ENCODE measurements around the gene FAM120B.
A peak's percentile ranks its signal among the peaks of the same experiment; 100 is the strongest.

The FAM120B gene, protein sequence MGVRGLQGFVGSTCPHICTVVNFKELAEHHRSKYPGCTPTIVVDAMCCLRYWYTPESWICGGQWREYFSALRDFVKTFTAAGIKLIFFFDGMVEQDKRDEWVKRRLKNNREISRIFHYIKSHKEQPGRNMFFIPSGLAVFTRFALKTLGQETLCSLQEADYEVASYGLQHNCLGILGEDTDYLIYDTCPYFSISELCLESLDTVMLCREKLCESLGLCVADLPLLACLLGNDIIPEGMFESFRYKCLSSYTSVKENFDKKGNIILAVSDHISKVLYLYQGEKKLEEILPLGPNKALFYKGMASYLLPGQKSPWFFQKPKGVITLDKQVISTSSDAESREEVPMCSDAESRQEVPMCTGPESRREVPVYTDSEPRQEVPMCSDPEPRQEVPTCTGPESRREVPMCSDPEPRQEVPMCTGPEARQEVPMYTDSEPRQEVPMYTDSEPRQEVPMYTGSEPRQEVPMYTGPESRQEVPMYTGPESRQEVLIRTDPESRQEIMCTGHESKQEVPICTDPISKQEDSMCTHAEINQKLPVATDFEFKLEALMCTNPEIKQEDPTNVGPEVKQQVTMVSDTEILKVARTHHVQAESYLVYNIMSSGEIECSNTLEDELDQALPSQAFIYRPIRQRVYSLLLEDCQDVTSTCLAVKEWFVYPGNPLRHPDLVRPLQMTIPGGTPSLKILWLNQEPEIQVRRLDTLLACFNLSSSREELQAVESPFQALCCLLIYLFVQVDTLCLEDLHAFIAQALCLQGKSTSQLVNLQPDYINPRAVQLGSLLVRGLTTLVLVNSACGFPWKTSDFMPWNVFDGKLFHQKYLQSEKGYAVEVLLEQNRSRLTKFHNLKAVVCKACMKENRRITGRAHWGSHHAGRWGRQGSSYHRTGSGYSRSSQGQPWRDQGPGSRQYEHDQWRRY

DNA sequence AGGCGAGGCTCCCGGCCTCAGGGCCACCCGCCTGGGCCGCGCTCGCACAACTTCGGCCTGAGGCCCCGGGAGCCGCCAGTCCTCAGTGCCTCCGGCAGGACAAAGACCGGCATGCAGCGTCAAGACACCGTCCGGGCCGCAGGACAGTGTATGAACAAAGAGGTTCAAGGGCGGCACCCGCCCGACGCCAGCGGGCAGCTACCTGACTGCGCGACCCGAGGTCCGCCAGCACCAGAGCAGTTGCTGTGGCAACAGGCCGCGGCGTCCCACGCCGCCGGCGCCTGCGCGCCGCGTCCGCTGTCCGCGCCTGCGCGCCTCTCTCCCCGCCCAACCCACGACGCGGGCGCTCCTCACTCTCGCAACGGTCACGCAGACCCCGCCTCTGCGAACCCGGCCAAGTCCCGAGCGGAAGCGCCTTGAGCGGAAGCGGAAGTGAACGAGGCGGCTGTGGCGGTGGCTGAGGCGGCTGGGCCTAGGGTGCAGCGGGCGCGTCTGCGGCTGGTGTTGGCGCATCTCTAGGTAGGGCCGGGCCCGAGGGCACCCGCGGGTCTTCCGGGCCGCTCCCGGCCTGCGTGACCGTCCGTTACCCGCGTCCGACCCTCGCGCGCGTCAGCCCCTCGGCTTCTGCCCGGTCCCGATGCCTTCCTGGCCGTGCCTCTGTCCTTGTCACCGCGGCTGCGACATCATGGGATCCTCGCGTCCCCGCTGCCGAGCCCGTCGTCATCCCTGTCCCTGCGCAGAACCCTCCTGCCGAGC, at the start of gene FAM120B:
Gene FAM120B, plus strand, starts transcription at position 435 of the 756 bp plus-strand sequence. CDS start 10,633 bp downstream, outside the sequence.
- no CpG with 5 or more reads among the region's 97 CpGs for WGBS (ENCODE audit: insufficient coverage, insufficient read length)
- Histone ChIP-seq H3K4me1 (ENCODE audit: control insufficient read depth, insufficient read depth, low read length) (no peaks in the 10 kb centered on the region; the same call in 1 of the 2 replicates), H3K36me3 (ENCODE audit: control insufficient read depth, insufficient read depth, low read length) (no peaks in the 10 kb centered on the region)

DNA sequence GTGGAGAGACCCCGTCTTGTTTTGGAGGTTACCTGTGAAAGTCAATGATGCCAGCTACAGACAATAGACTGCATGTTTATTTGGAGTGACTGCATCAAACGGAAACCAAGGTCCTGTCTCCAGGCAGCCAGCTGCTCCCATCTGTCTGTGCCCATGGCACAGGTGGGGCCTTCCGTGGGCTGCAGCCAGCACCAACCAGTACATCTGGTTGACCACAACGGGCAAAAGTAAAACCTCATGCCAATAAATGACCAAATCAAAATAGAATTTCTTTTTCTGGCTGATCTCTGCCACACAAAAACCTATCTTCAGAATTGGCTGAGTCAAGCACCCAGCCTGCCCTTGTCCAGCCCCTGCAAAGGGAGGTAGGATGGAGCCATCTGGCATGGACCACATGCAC, 49.2 kb upstream of the FAM120B start:
- Histone ChIP-seq H3K4me3 (ENCODE audit: low read length) (no peak overlapping the region), H3K27me3 (ENCODE audit: control insufficient read depth, insufficient read depth, low read length) (no peaks in the 10 kb centered on the region), H3K27ac (ENCODE audit: low read length) (no peak overlapping the region), H3K4me1 (ENCODE audit: control insufficient read depth, insufficient read depth, low read length) (no peaks in the 10 kb centered on the region), H3K9me3 (ENCODE audit: control insufficient read depth, insufficient read depth, low read length) (no peaks in the 10 kb centered on the region), H3K36me3 (ENCODE audit: control insufficient read depth, insufficient read depth, low read length) (no peaks in the 10 kb centered on the region)
- no peak for DNase-seq (ENCODE audit: low read depth, low spot score)
- no CpG with 5 or more reads among the region's 4 CpGs for WGBS (ENCODE audit: insufficient coverage, insufficient read length)

More for the DNA sequence above, at the start of gene FAM120B:
- H3K4me3 ChIP-seq (ENCODE audit: low read length) = peak within 1 kb of the TSS; percentile 88
- no peaks in the 10 kb centered on the region for H3K9me3 ChIP-seq (ENCODE audit: control insufficient read depth, insufficient read depth, low read length)
- H3K27ac ChIP-seq (ENCODE audit: low read length) = no peak within 1 kb of the TSS
- no peak for DNase-seq (ENCODE audit: low read depth, low spot score)
- H3K27me3 ChIP-seq (ENCODE audit: control insufficient read depth, insufficient read depth, low read length) = peaks cover 4% of the 10 kb centered on the region; the same call in 1 of the 2 replicates

DNA sequence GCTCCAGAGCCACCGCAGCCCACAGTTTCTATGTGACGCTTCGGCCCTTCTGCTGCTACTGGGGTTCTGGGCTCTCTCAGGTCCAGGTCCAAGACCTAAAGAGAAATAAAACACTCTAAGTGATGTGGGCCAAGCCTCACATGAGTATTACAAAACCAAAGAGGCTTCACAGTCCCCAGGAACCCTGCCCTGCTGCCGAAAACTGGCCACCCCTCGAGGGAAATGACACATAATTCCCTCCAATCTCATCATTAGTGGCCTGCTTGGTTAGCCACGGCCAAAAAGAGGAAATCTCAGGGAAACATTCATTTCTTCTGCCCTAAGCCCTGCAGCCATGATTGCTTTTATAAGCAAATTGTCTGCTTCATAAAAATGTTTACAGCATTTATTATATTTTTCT, 48.2 kb upstream of the FAM120B start:
- DNase-seq (ENCODE audit: low read depth, low spot score) = no peak
- WGBS (ENCODE audit: insufficient coverage, insufficient read length) = no CpG with 5 or more reads among the region's 6 CpGs
- Histone ChIP-seq H3K4me1 (ENCODE audit: control insufficient read depth, insufficient read depth, low read length) (no peaks in the 10 kb centered on the region), H3K27ac (ENCODE audit: low read length) (no peak overlapping the region), H3K36me3 (ENCODE audit: control insufficient read depth, insufficient read depth, low read length) (no peaks in the 10 kb centered on the region), H3K4me3 (ENCODE audit: low read length) (no peak overlapping the region), H3K9me3 (ENCODE audit: control insufficient read depth, insufficient read depth, low read length) (no peaks in the 10 kb centered on the region), H3K27me3 (ENCODE audit: control insufficient read depth, insufficient read depth, low read length) (no peaks in the 10 kb centered on the region)

DNA sequence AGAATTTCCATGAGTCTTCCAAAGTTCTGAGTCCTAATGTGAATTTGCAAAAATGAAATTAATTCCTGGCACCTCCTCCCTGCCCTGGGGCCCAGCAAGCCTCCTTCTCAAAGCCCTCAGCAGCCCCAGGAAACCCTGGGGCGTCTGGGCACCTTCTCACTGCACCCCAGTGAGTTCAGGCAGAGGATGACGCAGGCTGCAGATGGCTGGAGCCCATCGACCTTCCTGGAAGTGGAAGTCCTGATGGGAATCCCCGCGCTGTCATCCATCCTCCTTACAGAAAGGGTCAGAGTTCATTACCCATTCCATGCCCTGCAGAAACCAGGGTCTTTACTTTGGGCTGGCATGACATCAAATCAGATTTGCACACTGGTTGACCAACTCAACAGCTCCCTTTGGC, 47.3 kb upstream of the FAM120B start:
- H3K9me3 ChIP-seq (ENCODE audit: control insufficient read depth, insufficient read depth, low read length) = no peaks in the 10 kb centered on the region

DNA sequence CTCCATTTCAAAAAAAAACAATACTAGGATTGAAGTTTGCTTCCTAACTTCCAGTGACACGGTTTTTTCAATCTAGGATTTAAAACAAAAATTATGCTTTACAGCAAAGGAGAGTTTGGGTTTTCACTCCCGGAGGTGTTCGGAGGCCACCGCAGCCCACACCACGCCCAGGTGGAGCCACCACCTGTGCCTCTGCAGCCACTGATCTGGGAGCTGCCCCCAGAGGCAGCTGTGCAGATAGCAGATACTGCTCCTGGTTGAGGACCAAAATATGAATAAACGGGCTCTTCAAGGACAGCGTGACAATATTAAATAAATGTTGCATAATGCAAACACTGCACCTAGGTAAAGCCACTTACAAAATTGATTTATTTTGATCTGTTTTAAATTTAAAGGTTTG, 45.9 kb upstream of the FAM120B start:
- WGBS (ENCODE audit: insufficient coverage, insufficient read length) = no CpG with 5 or more reads among the region's 7 CpGs
- no peaks in the 10 kb centered on the region for H3K4me1 ChIP-seq (ENCODE audit: control insufficient read depth, insufficient read depth, low read length)
- no peaks in the 10 kb centered on the region for H3K9me3 ChIP-seq (ENCODE audit: control insufficient read depth, insufficient read depth, low read length)
- no peak for DNase-seq (ENCODE audit: low read depth, low spot score)
- H3K27ac ChIP-seq (ENCODE audit: low read length) = no peak overlapping the region
- H3K27me3 ChIP-seq (ENCODE audit: control insufficient read depth, insufficient read depth, low read length) = no peaks in the 10 kb centered on the region
- no peaks in the 10 kb centered on the region for H3K36me3 ChIP-seq (ENCODE audit: control insufficient read depth, insufficient read depth, low read length)
- H3K4me3 ChIP-seq (ENCODE audit: low read length) = no peak overlapping the region

More for the DNA sequence above, 47.3 kb upstream of the FAM120B start:
- H3K36me3 ChIP-seq (ENCODE audit: control insufficient read depth, insufficient read depth, low read length) = no peaks in the 10 kb centered on the region
- no peak for DNase-seq (ENCODE audit: low read depth, low spot score)
- no peak overlapping the region for H3K4me3 ChIP-seq (ENCODE audit: low read length)
- no peaks in the 10 kb centered on the region for H3K27me3 ChIP-seq (ENCODE audit: control insufficient read depth, insufficient read depth, low read length)
- no CpG with 5 or more reads among the region's 5 CpGs for WGBS (ENCODE audit: insufficient coverage, insufficient read length)
- no peaks in the 10 kb centered on the region for H3K4me1 ChIP-seq (ENCODE audit: control insufficient read depth, insufficient read depth, low read length)
- H3K27ac ChIP-seq (ENCODE audit: low read length) = no peak overlapping the region

DNA sequence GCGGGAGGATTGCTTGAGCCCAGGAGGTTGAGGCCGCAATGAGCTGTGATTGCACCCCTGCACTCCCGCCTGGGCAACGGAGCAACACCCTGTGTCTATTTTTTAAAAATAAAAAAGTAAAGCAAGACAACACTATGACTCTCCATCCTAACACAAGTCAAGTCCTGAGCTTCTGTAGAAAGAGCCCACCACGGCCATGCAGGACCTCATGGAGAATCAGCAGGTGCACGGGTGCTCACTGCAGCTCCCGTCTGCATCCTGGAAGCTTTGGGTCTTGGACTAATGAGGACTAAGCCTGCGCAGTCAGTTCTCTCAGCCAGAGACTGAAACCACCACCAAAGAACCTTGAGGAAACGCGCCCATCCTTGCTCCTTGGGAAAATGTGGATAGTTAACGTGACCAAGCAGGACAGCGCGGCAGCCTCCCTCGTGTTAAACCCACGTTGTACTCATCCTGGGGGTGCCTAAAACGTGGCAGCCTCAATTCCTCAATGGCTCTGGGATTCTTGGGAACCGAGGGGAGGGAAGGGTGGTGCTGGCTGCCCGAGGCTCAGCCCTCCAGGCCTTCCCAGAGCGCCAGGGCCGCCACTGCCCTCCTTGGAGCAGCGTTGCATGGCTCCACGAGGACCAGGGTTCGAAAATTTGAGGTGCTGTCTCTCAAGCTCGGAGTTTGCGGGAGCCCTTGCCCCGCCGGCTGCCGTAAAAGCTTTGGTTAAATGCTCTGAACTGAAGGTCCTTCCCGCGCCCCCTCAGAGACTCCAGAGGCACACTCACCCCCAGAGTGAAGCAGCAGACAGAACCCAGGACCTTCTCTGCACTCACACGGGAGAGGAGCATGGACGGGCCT, 44.7 kb upstream of the FAM120B start:
- H3K27me3 ChIP-seq (ENCODE audit: control insufficient read depth, insufficient read depth, low read length) = no peaks in the 10 kb centered on the region
- no CpG with 5 or more reads among the region's 32 CpGs for WGBS (ENCODE audit: insufficient coverage, insufficient read length)
- no peak for DNase-seq (ENCODE audit: low read depth, low spot score)

DNA sequence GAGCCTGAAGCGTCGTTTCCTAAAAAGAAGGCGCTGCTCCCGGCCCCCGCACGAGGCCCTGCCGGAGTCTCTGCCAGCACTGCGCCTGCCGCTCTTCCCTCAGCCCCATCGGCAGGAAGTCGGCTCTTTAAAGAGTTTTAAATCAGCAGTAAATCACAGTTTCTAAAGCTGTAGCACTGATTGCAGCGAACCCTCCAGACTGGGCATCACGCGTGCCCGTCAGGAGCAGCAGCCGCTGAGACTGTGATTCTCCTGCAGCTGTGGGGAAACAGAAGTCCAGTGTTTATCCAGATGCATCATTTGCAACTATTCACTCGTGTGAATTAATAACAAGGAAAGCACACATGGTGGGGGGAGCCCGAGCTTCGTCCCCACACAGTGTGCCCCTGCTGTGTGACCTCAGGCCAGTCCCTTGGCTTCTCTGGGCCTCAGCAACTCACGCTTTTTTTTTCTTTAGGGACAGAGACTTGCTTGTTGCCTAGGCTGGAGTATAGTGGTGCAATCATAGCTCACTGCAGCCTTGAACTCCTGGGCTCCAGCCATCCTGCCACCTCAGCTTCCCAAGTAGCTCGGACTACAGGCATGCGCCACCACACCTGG, 44.0 kb upstream of the FAM120B start:
- H3K4me1 ChIP-seq (ENCODE audit: control insufficient read depth, insufficient read depth, low read length) = no peaks in the 10 kb centered on the region
- no peaks in the 10 kb centered on the region for H3K27me3 ChIP-seq (ENCODE audit: control insufficient read depth, insufficient read depth, low read length)
- no peaks in the 10 kb centered on the region for H3K9me3 ChIP-seq (ENCODE audit: control insufficient read depth, insufficient read depth, low read length)
- no peak for DNase-seq (ENCODE audit: low read depth, low spot score)
- no peaks in the 10 kb centered on the region for H3K36me3 ChIP-seq (ENCODE audit: control insufficient read depth, insufficient read depth, low read length)
- no CpG with 5 or more reads among the region's 22 CpGs for WGBS (ENCODE audit: insufficient coverage, insufficient read length)
- no peak overlapping the region for H3K4me3 ChIP-seq (ENCODE audit: low read length)
- no peak overlapping the region for H3K27ac ChIP-seq (ENCODE audit: low read length)

More for the DNA sequence above, 44.7 kb upstream of the FAM120B start:
- H3K4me3 ChIP-seq (ENCODE audit: low read length) = no peak overlapping the region
- no peaks in the 10 kb centered on the region for H3K9me3 ChIP-seq (ENCODE audit: control insufficient read depth, insufficient read depth, low read length)
- no peaks in the 10 kb centered on the region for H3K4me1 ChIP-seq (ENCODE audit: control insufficient read depth, insufficient read depth, low read length)
- H3K27ac ChIP-seq (ENCODE audit: low read length) = no peak overlapping the region
- no peaks in the 10 kb centered on the region for H3K36me3 ChIP-seq (ENCODE audit: control insufficient read depth, insufficient read depth, low read length)

DNA sequence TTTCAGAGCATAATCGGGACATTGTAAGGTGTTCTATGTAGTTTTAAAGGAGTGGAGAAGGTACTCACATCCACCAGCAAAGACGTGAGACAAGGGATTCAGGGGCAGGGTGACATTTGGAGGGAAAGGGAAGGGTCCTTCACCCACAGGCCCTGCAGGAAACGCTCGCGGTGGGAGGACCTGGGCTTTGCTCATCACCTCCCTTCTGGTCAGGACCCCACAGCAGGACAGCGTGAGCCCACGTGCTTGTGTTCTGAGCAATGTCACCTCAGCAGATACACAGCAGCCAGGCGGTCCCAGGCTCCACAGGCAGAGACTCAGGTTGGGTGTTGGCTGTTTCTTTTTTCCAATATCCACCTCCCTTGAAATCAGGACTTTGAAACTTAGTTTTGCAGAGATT, 43.1 kb upstream of the FAM120B start:
- no peaks in the 10 kb centered on the region for H3K4me1 ChIP-seq (ENCODE audit: control insufficient read depth, insufficient read depth, low read length)
- H3K27me3 ChIP-seq (ENCODE audit: control insufficient read depth, insufficient read depth, low read length) = no peaks in the 10 kb centered on the region
- no peak for DNase-seq (ENCODE audit: low read depth, low spot score)
- H3K9me3 ChIP-seq (ENCODE audit: control insufficient read depth, insufficient read depth, low read length) = no peaks in the 10 kb centered on the region
- no CpG with 5 or more reads among the region's 8 CpGs for whole genome bisulfite sequencing (ENCODE audit: insufficient coverage, insufficient read length)
- H3K36me3 ChIP-seq (ENCODE audit: control insufficient read depth, insufficient read depth, low read length) = no peaks in the 10 kb centered on the region
- no peak overlapping the region for H3K27ac ChIP-seq (ENCODE audit: low read length)
- H3K4me3 ChIP-seq (ENCODE audit: low read length) = no peak overlapping the region

DNA sequence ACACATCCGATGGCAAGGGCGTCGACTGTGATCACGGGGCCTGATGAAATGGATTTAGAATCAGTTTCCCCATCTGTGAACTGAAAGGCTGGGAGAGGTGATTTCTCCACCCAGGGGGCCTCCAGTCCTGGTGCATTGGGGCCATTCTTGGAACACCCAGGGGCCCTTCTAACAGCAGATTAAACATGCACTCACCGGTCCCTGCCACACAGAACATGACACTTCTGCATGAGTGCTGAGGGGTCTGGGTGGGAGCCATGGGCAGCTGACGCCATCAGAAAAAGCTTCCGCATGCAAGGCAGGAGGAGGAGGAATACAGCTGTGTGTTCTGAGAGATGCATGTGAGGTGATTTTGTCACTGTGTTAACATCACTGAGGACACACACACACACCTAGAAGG, 42.5 kb upstream of the FAM120B start:
- H3K36me3 ChIP-seq (ENCODE audit: control insufficient read depth, insufficient read depth, low read length) = no peaks in the 10 kb centered on the region
- H3K27me3 ChIP-seq (ENCODE audit: control insufficient read depth, insufficient read depth, low read length) = no peaks in the 10 kb centered on the region
- WGBS (ENCODE audit: insufficient coverage, insufficient read length) = no CpG with 5 or more reads among the region's 7 CpGs
- H3K4me1 ChIP-seq (ENCODE audit: control insufficient read depth, insufficient read depth, low read length) = no peaks in the 10 kb centered on the region
- DNase-seq (ENCODE audit: low read depth, low spot score) = no peak
- no peak overlapping the region for H3K27ac ChIP-seq (ENCODE audit: low read length)
- no peaks in the 10 kb centered on the region for H3K9me3 ChIP-seq (ENCODE audit: control insufficient read depth, insufficient read depth, low read length)
- no peak overlapping the region for H3K4me3 ChIP-seq (ENCODE audit: low read length)
